Trophoblast cell (in vitro differentiated cells and primary cell): ENCODE results near the gene MS4A7.

Source experiments
- DNase-seq, 2 donors: peaks; one replicate each; pipeline ENCODE4 v3.0.0-alpha.2; 2016
- H2AFZ ChIP-seq: 2 replicates; pipeline ENCODE4 v1.6.1; 2013; ENCODE audit warnings: low read length, moderate library complexity, mild to moderate bottlenecking; ENCODE audit not compliant: insufficient read depth, poor library complexity
- H2AK5ac ChIP-seq: 2 replicates; pipeline ENCODE4 v1.6.1; 2013; ENCODE audit warnings: mild to moderate bottlenecking, low read length
- H2BK120ac ChIP-seq: 2 replicates; pipeline ENCODE4 v1.6.1; 2013; ENCODE audit warnings: low read length, mild to moderate bottlenecking, moderate library complexity; ENCODE audit not compliant: insufficient read depth, poor library complexity
- H2BK12ac ChIP-seq: 2 replicates; pipeline ENCODE4 v1.6.1; 2013; ENCODE audit warnings: mild to moderate bottlenecking, low read length, moderate library complexity
- H2BK5ac ChIP-seq: 2 replicates; pipeline ENCODE4 v1.6.1; 2013; ENCODE audit warnings: low read length, low read depth, moderate library complexity, mild to moderate bottlenecking; ENCODE audit not compliant: poor library complexity
- H3K14ac ChIP-seq: 2 replicates; pipeline ENCODE4 v1.6.1; 2013; ENCODE audit warnings: mild to moderate bottlenecking, low read length
- H3K18ac ChIP-seq: 2 replicates; pipeline ENCODE4 v1.6.1; 2013; ENCODE audit warnings: mild to moderate bottlenecking, low read length
- H3K23ac ChIP-seq: 2 replicates; pipeline ENCODE4 v1.6.1; 2013; ENCODE audit warnings: low read length
- H3K27ac ChIP-seq: 2 replicates; pipeline ENCODE4 v1.5.1; 2013; ENCODE audit warnings: low read depth, mild to moderate bottlenecking, inconsistent platforms, low read length, moderate library complexity
- H3K27me3 ChIP-seq: 2 replicates; pipeline ENCODE4 v1.6.1; 2013; ENCODE audit warnings: inconsistent platforms, mild to moderate bottlenecking, low read length, moderate library complexity; ENCODE audit not compliant: insufficient read depth
- H3K36me3 ChIP-seq, 2 experiments: 1 replicate in 1 of 2; 2 replicates in 1 of 2; pipeline ENCODE4 v1.6.1; 2013; ENCODE audit warnings: low read length in 2 of 2, mild to moderate bottlenecking in 2 of 2, moderate library complexity in 1 of 2; ENCODE audit not compliant: insufficient read depth in 2 of 2, control insufficient read depth in 1 of 2
- H3K4ac ChIP-seq: 2 replicates; pipeline ENCODE4 v1.6.1; 2013; ENCODE audit warnings: low read depth, mild to moderate bottlenecking, low read length, moderate library complexity
- H3K4me1 ChIP-seq, 2 experiments: 1 replicate in 1 of 2; 2 replicates in 1 of 2; pipeline ENCODE4 v1.6.1; 2013; ENCODE audit warnings: low read length in 2 of 2, mild to moderate bottlenecking in 2 of 2, moderate library complexity in 1 of 2; ENCODE audit not compliant: insufficient read depth in 2 of 2, control insufficient read depth in 1 of 2
- H3K4me2 ChIP-seq: 2 replicates; pipeline ENCODE4 v1.6.1; 2013; ENCODE audit warnings: inconsistent platforms, mild to moderate bottlenecking, low read length, moderate library complexity
- H3K4me3 ChIP-seq: 2 replicates; pipeline ENCODE4 v1.5.1; 2013; ENCODE audit warnings: mild to moderate bottlenecking, low read depth, low read length, inconsistent platforms
- H3K79me1 ChIP-seq: one replicate; pipeline ENCODE4 v1.6.1; 2013; ENCODE audit warnings: low read length
- H3K79me2 ChIP-seq: 2 replicates; pipeline ENCODE4 v1.6.1; 2013; ENCODE audit warnings: low read length, mild to moderate bottlenecking; ENCODE audit not compliant: control insufficient read depth, insufficient read depth, poor library complexity
- H3K9ac ChIP-seq: 2 replicates; pipeline ENCODE4 v1.6.1; 2013; ENCODE audit warnings: mild to moderate bottlenecking, low read length
- H3K9me3 ChIP-seq: 2 replicates; pipeline ENCODE4 v1.6.1; 2013; ENCODE audit warnings: low read depth, mild to moderate bottlenecking, control low read depth, inconsistent platforms, low read length; ENCODE audit not compliant: insufficient read depth
- H4K12ac ChIP-seq: 2 replicates; pipeline ENCODE4 v1.6.1; 2013; ENCODE audit warnings: low read depth, mild to moderate bottlenecking, low read length, moderate library complexity
- H4K8ac ChIP-seq: 2 replicates; pipeline ENCODE4 v1.6.1; 2013; ENCODE audit warnings: low read depth, mild to moderate bottlenecking, low read length, moderate library complexity
- H4K91ac ChIP-seq: one replicate; pipeline ENCODE4 v1.6.1; 2013; ENCODE audit warnings: low read depth, mild to moderate bottlenecking, low read length, moderate library complexity
- WGBS: extraction: QIAGEN DNeasy Blood & Tissue Kit; methylation state at CpG from one replicate; pipeline ENCODE4 v1.1.7; 2013; ENCODE audit warnings: missing lambda C conversion rate; ENCODE audit not compliant: insufficient read length, insufficient coverage; ENCODE audit errors: extremely low coverage; 5-methylcytosine and 5-hydroxymethylcytosine counted together

MS4A7 gene

GRCh38 chr11:60370811-60371298 is 7.5 kb upstream of the MS4A7 start:
- Histone ChIP-seq H3K4me2 (no peak overlapping the region), H3K4me1 (peaks cover 0 to 2% of the 10 kb centered on the region in 2 experiments), H3K27ac (no peak overlapping the region), H2AK5ac (no peak overlapping the region), H2AFZ (no peak overlapping the region), H3K14ac (no peak overlapping the region), H3K18ac (no peak overlapping the region), H3K27me3 (no peaks in the 10 kb centered on the region), H3K79me1 (peaks cover 11% of the 10 kb centered on the region), H3K4me3 (no peak overlapping the region), H2BK5ac (no peak overlapping the region), H4K91ac (no peak overlapping the region), H3K79me2 (no peaks in the 10 kb centered on the region), H2BK12ac (no peak overlapping the region), H3K9me3 (peaks cover 2% of the 10 kb centered on the region), H3K9ac (no peak overlapping the region), H4K12ac (no peak overlapping the region), H3K23ac (no peak overlapping the region), H4K8ac (no peak overlapping the region), H2BK120ac (no peak overlapping the region), H3K36me3 (no peaks in the 10 kb centered on the region), H3K4ac (no peak overlapping the region)
- WGBS, result no CpG with 5 or more reads among the region's 5 CpGs
- peak in 1 of 2 donors; percentile 51 for DNase-seq

- H3K4ac ChIP-seq, result no peak overlapping the region
- H2AK5ac ChIP-seq, result no peak overlapping the region
- H4K8ac ChIP-seq, result no peak overlapping the region
- H3K27me3 ChIP-seq, result no peaks in the 10 kb centered on the region
- peaks cover 2% of the 10 kb centered on the region for H3K9me3 ChIP-seq
- no peak overlapping the region for H2BK120ac ChIP-seq
- no peak overlapping the region for H4K12ac ChIP-seq
- no peak for DNase-seq
- H3K4me2 ChIP-seq, result no peak overlapping the region
- no peak overlapping the region for H2AFZ ChIP-seq
- H3K36me3 ChIP-seq, result no peaks in the 10 kb centered on the region
- no peak overlapping the region for H3K9ac ChIP-seq
- no peak overlapping the region for H3K27ac ChIP-seq
- H2BK12ac ChIP-seq, result no peak overlapping the region
- H3K79me1 ChIP-seq, result peaks cover 10% of the 10 kb centered on the region
- no peak overlapping the region for H3K14ac ChIP-seq
- H3K79me2 ChIP-seq, result no peaks in the 10 kb centered on the region
- H3K4me1 ChIP-seq, result peaks cover 2% of the 10 kb centered on the region in 2 experiments
- H4K91ac ChIP-seq, result no peak overlapping the region
- H3K4me3 ChIP-seq, result no peak overlapping the region
- H3K23ac ChIP-seq, result no peak overlapping the region
- H3K18ac ChIP-seq, result no peak overlapping the region
- H2BK5ac ChIP-seq, result no peak overlapping the region
- WGBS, result no CpG with 5 or more reads among the region's 3 CpGs
Measured at GRCh38 chr11:60371386-60371785, 6.9 kb upstream of the MS4A7 start.

GRCh38 chr11:60371854-60372253 is 6.5 kb upstream of the MS4A7 start:
- H2BK120ac ChIP-seq, result no peak overlapping the region
- no peak overlapping the region for H3K27ac ChIP-seq
- peaks cover 2% of the 10 kb centered on the region for H3K9me3 ChIP-seq
- H2AFZ ChIP-seq, result no peak overlapping the region
- H3K18ac ChIP-seq, result no peak overlapping the region
- no peak overlapping the region for H3K9ac ChIP-seq
- no peak overlapping the region for H4K8ac ChIP-seq
- no peaks in the 10 kb centered on the region for H3K79me2 ChIP-seq
- DNase-seq, result no peak
- H4K12ac ChIP-seq, result no peak overlapping the region
- no peaks in the 10 kb centered on the region for H3K27me3 ChIP-seq
- no CpG with 5 or more reads among the region's 1 CpG for WGBS
- peaks cover 10% of the 10 kb centered on the region for H3K79me1 ChIP-seq
- H3K4ac ChIP-seq, result no peak overlapping the region
- H2BK5ac ChIP-seq, result no peak overlapping the region
- no peak overlapping the region for H4K91ac ChIP-seq
- H2BK12ac ChIP-seq, result no peak overlapping the region
- no peak overlapping the region for H3K4me2 ChIP-seq
- H3K14ac ChIP-seq, result no peak overlapping the region
- no peak overlapping the region for H3K4me3 ChIP-seq
- no peak overlapping the region for H3K23ac ChIP-seq
- H2AK5ac ChIP-seq, result no peak overlapping the region
- H3K4me1 ChIP-seq, result peaks cover 2 to 3% of the 10 kb centered on the region in 2 experiments
- H3K36me3 ChIP-seq, result no peaks in the 10 kb centered on the region

- H3K4me3 ChIP-seq, result no peak overlapping the region
- H3K4me2 ChIP-seq, result no peak overlapping the region
- no peaks in the 10 kb centered on the region for H3K27me3 ChIP-seq
- no peaks in the 10 kb centered on the region for H3K79me2 ChIP-seq
- H4K8ac ChIP-seq, result no peak overlapping the region
- no peak overlapping the region for H2AK5ac ChIP-seq
- H3K27ac ChIP-seq, result peak overlapping the region; percentile 46
- WGBS, result no CpG with 5 or more reads among the region's 3 CpGs
- H3K9me3 ChIP-seq, result peaks cover 2% of the 10 kb centered on the region
- no peak overlapping the region for H3K9ac ChIP-seq
- H2BK5ac ChIP-seq, result peak overlapping the region; percentile 23
- no peak overlapping the region for H3K18ac ChIP-seq
- H3K14ac ChIP-seq, result no peak overlapping the region
- H3K4ac ChIP-seq, result no peak overlapping the region
- H4K91ac ChIP-seq, result no peak overlapping the region
- no peaks in the 10 kb centered on the region for H3K36me3 ChIP-seq
- no peak overlapping the region for H2AFZ ChIP-seq
- no peak overlapping the region for H2BK120ac ChIP-seq
- no peak overlapping the region for H3K23ac ChIP-seq
- H3K4me1 ChIP-seq, result peaks cover 2 to 3% of the 10 kb centered on the region in 2 experiments
- H3K79me1 ChIP-seq, result peaks cover 14% of the 10 kb centered on the region
- H2BK12ac ChIP-seq, result no peak overlapping the region
- no peak overlapping the region for H4K12ac ChIP-seq
- DNase-seq, result peak; percentile 77 to 84
Measured at GRCh38 chr11:60372767-60373166, 5.6 kb upstream of the MS4A7 start.
